ENCODE data around the gene PPP5C. TPM values are rescaled to one million over a fixed set of nuclear protein-coding genes. Genes with fewer than 3 reads are reported as not detected.
"Not testable (repeated sequence)": the region's sequence is repeated elsewhere in the genome, so short reads cannot be mapped to it uniquely, and the experiment has no call there.

Gene PPP5C
- total and polyA plus RNA-seq, 2 donors, result 30.7 to 44.5 TPM

- Histone ChIP-seq H3K27ac (ENCODE audit: low read depth) (no peak overlapping the region), H3K36me3 (ENCODE audit: insufficient read depth) (peaks cover 2% of the 10 kb centered on the region), H3K4me3 (ENCODE audit: low read depth, low read length) (no peak overlapping the region), H3K4me1 (ENCODE audit: insufficient read depth) (no peaks in the 10 kb centered on the region)
- no peak for DNase-seq (ENCODE audit: extremely low spot score)
- WGBS, result 78% methylated on average over 2 of the region's 2 CpGs
Observed at GRCh38 chr19:46317339-46317738, 29.5 kb upstream of the PPP5C start.

GRCh38 chr19:46319613-46320012 is 27.3 kb upstream of the PPP5C start:
- Histone ChIP-seq H3K27ac (ENCODE audit: low read depth) (no peak overlapping the region), H3K4me1 (ENCODE audit: insufficient read depth) (no peaks in the 10 kb centered on the region), H3K4me3 (ENCODE audit: low read depth, low read length) (no peak overlapping the region), H3K36me3 (ENCODE audit: insufficient read depth) (peaks cover 2% of the 10 kb centered on the region)
- WGBS, result 91% methylated on average over 6 of the region's 6 CpGs
- DNase-seq (ENCODE audit: extremely low spot score), result no peak

GRCh38 chr19:46320559-46320958 is 26.3 kb upstream of the PPP5C start:
- H3K4me3 ChIP-seq (ENCODE audit: low read depth, low read length), result no peak overlapping the region
- H3K4me1 ChIP-seq (ENCODE audit: insufficient read depth), result no peaks in the 10 kb centered on the region
- H3K27ac ChIP-seq (ENCODE audit: low read depth), result no peak overlapping the region
- DNase-seq (ENCODE audit: extremely low spot score), result no peak
- H3K36me3 ChIP-seq (ENCODE audit: insufficient read depth), result no peaks in the 10 kb centered on the region
- WGBS, result 97% methylated on average over 5 of the region's 5 CpGs

DNA sequence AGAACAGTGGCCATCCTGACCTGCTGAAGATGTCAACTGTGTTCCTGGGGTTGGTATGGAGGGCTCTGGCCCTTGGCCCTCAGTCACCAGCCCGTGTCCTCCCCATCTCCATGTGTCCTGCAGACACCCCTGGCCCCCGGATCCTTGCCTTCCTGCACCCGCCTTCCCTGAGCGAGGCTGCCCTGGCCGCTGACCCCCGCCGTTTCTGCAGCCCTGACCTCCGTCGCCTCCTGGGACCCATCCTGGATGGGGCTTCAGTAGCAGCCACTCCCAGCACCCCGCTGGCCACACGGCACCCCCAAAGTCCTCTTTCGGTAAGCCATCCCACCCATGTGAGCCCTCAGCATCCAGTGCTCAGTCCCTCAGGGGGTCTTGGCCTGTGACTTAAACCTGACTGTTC is 25.2 kb upstream of the PPP5C start:
- no peak for DNase-seq (ENCODE audit: extremely low spot score)
- H3K36me3 ChIP-seq (ENCODE audit: insufficient read depth), result no peaks in the 10 kb centered on the region
- H3K27ac ChIP-seq (ENCODE audit: low read depth), result no peak overlapping the region
- 92% methylated on average over 12 of the region's 12 CpGs for WGBS
- H3K4me3 ChIP-seq (ENCODE audit: low read depth, low read length), result no peak overlapping the region
- H3K4me1 ChIP-seq (ENCODE audit: insufficient read depth), result no peaks in the 10 kb centered on the region

DNA sequence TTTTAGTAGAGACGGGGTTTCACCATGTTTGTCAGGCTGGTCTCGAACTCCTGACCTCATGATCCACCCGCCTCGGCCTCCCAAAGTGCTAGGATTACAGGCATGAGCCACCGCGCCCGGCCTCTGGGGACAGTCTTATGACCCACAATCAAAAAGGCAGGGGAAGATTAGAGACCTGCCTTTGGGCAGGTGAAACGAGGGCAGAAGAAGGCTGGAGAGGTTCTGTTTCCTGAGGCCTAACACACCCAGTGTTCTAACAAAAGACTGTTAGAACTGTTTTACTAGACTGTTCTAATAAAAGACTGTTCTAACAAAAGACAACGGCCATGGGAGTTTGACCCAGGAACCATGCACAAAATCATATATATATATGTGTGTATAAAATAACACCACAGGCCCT is 23.7 kb upstream of the PPP5C start:
- H3K27ac ChIP-seq (ENCODE audit: low read depth); H3K36me3 ChIP-seq (ENCODE audit: insufficient read depth); H3K4me3 ChIP-seq (ENCODE audit: low read depth, low read length); DNase-seq (ENCODE audit: extremely low spot score); H3K4me1 ChIP-seq (ENCODE audit: insufficient read depth): not testable (repeated sequence)
- WGBS, result 89% methylated on average over 9 of the region's 9 CpGs

- 74% methylated on average over 3 of the region's 3 CpGs for WGBS
- no peak for DNase-seq (ENCODE audit: extremely low spot score)
- no peak overlapping the region for H3K27ac ChIP-seq (ENCODE audit: low read depth)
- H3K4me3 ChIP-seq (ENCODE audit: low read depth, low read length), result no peak overlapping the region
- no peaks in the 10 kb centered on the region for H3K4me1 ChIP-seq (ENCODE audit: insufficient read depth)
- peaks cover 2% of the 10 kb centered on the region for H3K36me3 ChIP-seq (ENCODE audit: insufficient read depth)
Observed at GRCh38 chr19:46324277-46324676, 22.6 kb upstream of the PPP5C start.

GRCh38 chr19:46326608-46327007 is 20.3 kb upstream of the PPP5C start:
- no peak overlapping the region for H3K4me3 ChIP-seq (ENCODE audit: low read depth, low read length)
- WGBS, result 98% methylated on average over 4 of the region's 4 CpGs
- DNase-seq (ENCODE audit: extremely low spot score), result no peak
- peaks cover 2% of the 10 kb centered on the region for H3K36me3 ChIP-seq (ENCODE audit: insufficient read depth)
- no peaks in the 10 kb centered on the region for H3K4me1 ChIP-seq (ENCODE audit: insufficient read depth)
- no peak overlapping the region for H3K27ac ChIP-seq (ENCODE audit: low read depth)

- no peak overlapping the region for H3K4me3 ChIP-seq (ENCODE audit: low read depth, low read length)
- H3K27ac ChIP-seq (ENCODE audit: low read depth), result no peak overlapping the region
- peaks cover 2% of the 10 kb centered on the region for H3K36me3 ChIP-seq (ENCODE audit: insufficient read depth)
- no peaks in the 10 kb centered on the region for H3K4me1 ChIP-seq (ENCODE audit: insufficient read depth)
- no peak for DNase-seq (ENCODE audit: extremely low spot score)
- WGBS, result 92% methylated on average over 2 of the region's 2 CpGs
Observed at GRCh38 chr19:46328079-46328478, 18.8 kb upstream of the PPP5C start.

- DNase-seq (ENCODE audit: extremely low spot score), result no peak
- Histone ChIP-seq H3K27ac (ENCODE audit: low read depth) (no peak overlapping the region), H3K36me3 (ENCODE audit: insufficient read depth) (peaks cover 2% of the 10 kb centered on the region), H3K4me3 (ENCODE audit: low read depth, low read length) (no peak overlapping the region), H3K4me1 (ENCODE audit: insufficient read depth) (no peaks in the 10 kb centered on the region)
- WGBS, result 94% methylated on average over 2 of the region's 2 CpGs
Observed at GRCh38 chr19:46330319-46330918, 16.5 kb upstream of the PPP5C start.

DNA sequence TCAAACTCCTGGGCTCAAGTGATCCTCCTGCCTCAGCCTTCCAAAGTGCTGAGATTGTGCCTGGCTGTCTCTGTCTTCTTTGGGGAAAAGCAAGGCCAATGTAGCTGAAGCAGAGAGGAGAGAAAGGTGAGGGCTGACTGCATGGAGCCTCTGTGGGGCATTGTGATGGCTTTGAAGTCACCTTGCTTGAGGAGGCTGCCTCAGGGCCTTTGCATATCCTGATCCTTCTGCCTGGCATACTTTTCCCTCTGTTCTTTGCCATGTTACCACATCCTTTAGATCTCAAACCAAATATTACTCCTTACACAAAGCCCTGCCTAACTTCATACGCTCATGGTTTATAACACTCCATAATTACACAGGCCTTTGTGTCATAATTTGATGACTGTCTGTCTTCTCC is 9.4 kb upstream of the PPP5C start:
- no peak overlapping the region for H3K4me3 ChIP-seq (ENCODE audit: low read depth, low read length)
- peaks cover 3% of the 10 kb centered on the region for H3K36me3 ChIP-seq (ENCODE audit: insufficient read depth)
- no peak overlapping the region for H3K27ac ChIP-seq (ENCODE audit: low read depth)
- no peaks in the 10 kb centered on the region for H3K4me1 ChIP-seq (ENCODE audit: insufficient read depth)
- WGBS, result 97% methylated on average over 1 of the region's 1 CpG
- no peak for DNase-seq (ENCODE audit: extremely low spot score)

DNA sequence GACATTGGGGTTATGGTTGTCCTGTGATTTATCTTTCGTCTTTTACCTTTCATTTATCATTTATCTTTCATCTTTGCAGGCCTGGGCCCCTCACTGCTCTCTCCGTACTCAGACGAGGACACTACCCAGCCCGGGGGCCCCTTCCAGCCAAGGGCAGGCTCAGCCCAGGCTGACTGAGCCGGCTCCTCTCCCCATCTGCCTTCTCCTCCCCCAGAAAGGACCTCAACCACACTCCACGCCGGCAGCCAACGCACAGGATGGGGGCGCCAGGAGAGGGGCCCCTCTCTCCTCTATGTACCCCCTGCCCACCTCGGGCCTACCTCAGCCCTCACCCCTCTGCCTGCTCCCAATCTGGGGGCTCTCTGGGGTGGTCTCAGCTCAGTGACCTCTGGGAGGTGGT is 7.4 kb upstream of the PPP5C start:
- WGBS, result 47% methylated on average over 10 of the region's 10 CpGs
- DNase-seq (ENCODE audit: extremely low spot score), result no peak
- Histone ChIP-seq H3K4me3 (ENCODE audit: low read depth, low read length) (no peak overlapping the region), H3K36me3 (ENCODE audit: insufficient read depth) (peaks cover 3% of the 10 kb centered on the region), H3K27ac (ENCODE audit: low read depth) (no peak overlapping the region), H3K4me1 (ENCODE audit: insufficient read depth) (no peaks in the 10 kb centered on the region)

DNA sequence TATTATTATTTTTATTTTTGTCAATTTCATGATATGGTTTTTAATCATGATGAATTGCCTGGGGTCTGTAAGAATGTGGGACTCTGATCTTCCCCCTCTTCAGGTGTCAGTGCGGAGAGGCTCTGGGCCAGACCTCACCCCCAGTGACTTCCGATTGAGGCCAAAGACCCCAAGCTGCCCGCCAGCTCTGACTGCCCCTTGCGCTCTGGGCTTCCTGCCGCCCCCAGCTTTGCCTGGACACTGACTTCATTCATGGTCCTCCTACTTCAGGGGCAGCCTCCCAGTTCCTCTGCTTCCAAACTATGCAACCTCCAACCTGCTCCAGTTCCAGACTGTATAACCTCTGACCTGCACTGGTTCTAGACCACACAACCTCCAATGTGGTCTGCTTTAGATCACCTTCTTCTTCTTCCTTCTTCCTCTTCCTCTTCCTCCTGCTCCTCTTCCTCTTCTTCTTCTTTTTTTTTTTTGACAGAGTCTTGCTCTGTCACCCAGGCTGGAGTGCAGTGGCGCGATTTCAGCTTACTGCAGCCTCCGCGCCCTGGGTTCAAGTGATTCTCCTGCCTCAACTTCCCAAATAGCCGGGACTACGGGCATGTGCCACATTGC is 6.7 kb upstream of the PPP5C start:
- no peak for DNase-seq (ENCODE audit: extremely low spot score)
- Histone ChIP-seq H3K27ac (ENCODE audit: low read depth) (no peak overlapping the region), H3K4me1 (ENCODE audit: insufficient read depth) (no peaks in the 10 kb centered on the region), H3K4me3 (ENCODE audit: low read depth, low read length) (no peak overlapping the region), H3K36me3 (ENCODE audit: insufficient read depth) (peaks cover 3% of the 10 kb centered on the region)
- 96% methylated on average over 11 of the region's 11 CpGs for WGBS

GRCh38 chr19:46341937-46342336 is 5.0 kb upstream of the PPP5C start:
- no peak overlapping the region for H3K27ac ChIP-seq (ENCODE audit: low read depth)
- DNase-seq (ENCODE audit: extremely low spot score), result no peak
- no peak overlapping the region for H3K4me3 ChIP-seq (ENCODE audit: low read depth, low read length)
- 81% methylated on average over 3 of the region's 3 CpGs for WGBS
- H3K4me1 ChIP-seq (ENCODE audit: insufficient read depth), result no peaks in the 10 kb centered on the region
- H3K36me3 ChIP-seq (ENCODE audit: insufficient read depth), result peaks cover 3% of the 10 kb centered on the region

DNA sequence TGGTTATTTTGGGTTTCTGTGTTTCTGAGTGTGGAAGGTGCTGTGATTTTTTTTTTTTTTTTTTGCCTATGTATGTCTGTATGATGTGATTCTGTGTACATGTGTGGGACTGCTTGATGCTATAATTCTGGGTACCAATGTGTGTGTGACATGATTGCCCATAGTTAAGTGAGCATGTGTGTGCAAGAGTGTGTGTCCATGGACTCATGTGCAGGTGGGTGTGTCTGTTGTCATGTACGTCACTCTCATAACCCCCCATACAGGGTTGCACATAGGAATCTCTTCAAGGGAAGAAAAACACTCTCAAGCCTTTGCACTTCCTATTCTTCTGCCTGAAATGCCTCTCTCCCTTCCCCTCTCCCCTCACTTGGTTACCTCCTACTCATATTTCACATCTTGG is 2.5 kb upstream of the PPP5C start:
- Histone ChIP-seq H3K36me3 (ENCODE audit: insufficient read depth) (peaks cover 3% of the 10 kb centered on the region), H3K4me1 (ENCODE audit: insufficient read depth) (no peaks in the 10 kb centered on the region), H3K27ac (ENCODE audit: low read depth) (no peak overlapping the region), H3K4me3 (ENCODE audit: low read depth, low read length) (no peak overlapping the region)
- DNase-seq (ENCODE audit: extremely low spot score), result no peak
- 46% methylated on average over 1 of the region's 1 CpG for WGBS

- H3K4me3 ChIP-seq (ENCODE audit: low read depth, low read length), result no peak overlapping the region
- H3K4me1 ChIP-seq (ENCODE audit: insufficient read depth), result no peaks in the 10 kb centered on the region
- H3K27ac ChIP-seq (ENCODE audit: low read depth), result no peak overlapping the region
- 89% methylated on average over 5 of the region's 5 CpGs for WGBS
- H3K36me3 ChIP-seq (ENCODE audit: insufficient read depth), result peaks cover 1% of the 10 kb centered on the region
- DNase-seq (ENCODE audit: extremely low spot score), result no peak
Observed at GRCh38 chr19:46345157-46345556, 1.7 kb upstream of the PPP5C start.

Measured in urinary bladder (tissue), 4 donors.